ENCODE data around the gene CLASP1.
"Not testable (repeated sequence)": the region's sequence is repeated elsewhere in the genome, so short reads cannot be mapped to it uniquely, and the experiment has no call there.

Gene CLASP1

GRCh38 chr2:121649149-121649595 is at the start of gene CLASP1:
Gene CLASP1 (minus strand): TSS chr2:121649462. CDS start chr2:121605895, 43,567 bp downstream.
- DNase-seq (ENCODE audit: low read depth): no peak
- H3K4me3 ChIP-seq (ENCODE audit: control insufficient read depth, low read depth, low read length): peak within 1 kb of the TSS; percentile 95
- no peak for TF ChIP-seq CTCF (conservative IDR thresholded peaks at IDR 0.05; ENCODE audit: control insufficient read depth, insufficient read depth, low read depth, low read length)

- DNase-seq (ENCODE audit: low read depth): no peak
- no peak for TF ChIP-seq CTCF (conservative IDR thresholded peaks at IDR 0.05; ENCODE audit: control insufficient read depth, insufficient read depth, low read depth, low read length)
- no peak overlapping the region for H3K4me3 ChIP-seq (ENCODE audit: control insufficient read depth, low read depth, low read length)
Measured at GRCh38 chr2:121698318-121698930, 49.2 kb upstream of the CLASP1 start.

GRCh38 chr2:121697108-121697631 is 47.9 kb upstream of the CLASP1 start:
- no peak for TF ChIP-seq CTCF (conservative IDR thresholded peaks at IDR 0.05; ENCODE audit: control insufficient read depth, insufficient read depth, low read depth, low read length)
- no peak overlapping the region for H3K4me3 ChIP-seq (ENCODE audit: control insufficient read depth, low read depth, low read length)
- DNase-seq (ENCODE audit: low read depth): no peak

GRCh38 chr2:121696410-121696930 is 47.2 kb upstream of the CLASP1 start:
- TF ChIP-seq CTCF (conservative IDR thresholded peaks at IDR 0.05; ENCODE audit: control insufficient read depth, insufficient read depth, low read depth, low read length): no peak
- no peak for DNase-seq (ENCODE audit: low read depth)
- no peak overlapping the region for H3K4me3 ChIP-seq (ENCODE audit: control insufficient read depth, low read depth, low read length)

GRCh38 chr2:121695171-121695451 is 45.8 kb upstream of the CLASP1 start:
- TF ChIP-seq CTCF (conservative IDR thresholded peaks at IDR 0.05; ENCODE audit: control insufficient read depth, insufficient read depth, low read depth, low read length): no peak
- DNase-seq (ENCODE audit: low read depth): no peak
- H3K4me3 ChIP-seq (ENCODE audit: control insufficient read depth, low read depth, low read length): no peak overlapping the region

GRCh38 chr2:121694398-121695170 is 45.3 kb upstream of the CLASP1 start:
- no peak for TF ChIP-seq CTCF (conservative IDR thresholded peaks at IDR 0.05; ENCODE audit: control insufficient read depth, insufficient read depth, low read depth, low read length)
- peak; percentile 64 for DNase-seq (ENCODE audit: low read depth)
- H3K4me3 ChIP-seq (ENCODE audit: control insufficient read depth, low read depth, low read length): no peak overlapping the region

GRCh38 chr2:121690572-121690971 is 41.3 kb upstream of the CLASP1 start:
- H3K4me3 ChIP-seq (ENCODE audit: control insufficient read depth, low read depth, low read length); DNase-seq (ENCODE audit: low read depth): not testable (repeated sequence)

Data from fibroblast of mammary gland (primary cell).